HG03095 (cell line): Measurements from ENCODE around the gene CBR3.

Source experiments
- ATAC-seq: cut with Tn5 transposase; IDR thresholded peaks from one replicate; pipeline ENCODE4 v1.9.1; 2021; ENCODE audit warnings: moderate library complexity; ENCODE audit not compliant: unreplicated experiment

The CBR3 gene

DNA sequence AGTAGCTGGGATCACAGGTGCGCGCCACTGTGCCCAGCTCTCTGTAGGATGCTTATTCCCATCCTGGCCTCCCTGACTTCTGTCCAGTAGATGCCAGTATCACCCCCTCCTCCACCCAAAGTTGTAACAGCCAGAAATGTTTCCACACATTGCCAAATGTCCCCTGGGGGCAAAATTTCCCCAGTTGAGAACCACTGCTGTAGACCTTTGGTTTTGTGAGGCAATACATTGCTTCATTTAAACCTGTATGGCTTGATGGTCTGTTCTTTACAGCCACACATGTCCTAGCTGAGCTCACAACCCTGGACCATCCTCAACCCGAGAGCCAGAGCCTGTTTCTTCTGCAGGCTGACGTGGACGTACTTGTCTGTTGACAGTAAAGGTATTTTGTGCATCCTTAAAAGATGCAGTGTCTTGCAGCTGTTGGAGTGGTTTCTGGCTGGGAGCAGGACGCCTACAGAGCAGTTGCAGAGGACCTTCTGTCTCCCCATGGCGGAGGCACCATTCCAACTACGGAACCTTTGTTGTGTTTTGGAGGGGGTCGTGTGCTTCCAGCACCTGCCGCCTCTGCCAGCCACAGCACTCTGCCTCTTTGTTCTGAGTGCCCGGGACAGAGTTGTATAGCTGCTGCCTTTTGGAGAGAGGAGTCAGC, 48.4 kb downstream of the CBR3 start:
- no peak for ATAC-seq

DNA sequence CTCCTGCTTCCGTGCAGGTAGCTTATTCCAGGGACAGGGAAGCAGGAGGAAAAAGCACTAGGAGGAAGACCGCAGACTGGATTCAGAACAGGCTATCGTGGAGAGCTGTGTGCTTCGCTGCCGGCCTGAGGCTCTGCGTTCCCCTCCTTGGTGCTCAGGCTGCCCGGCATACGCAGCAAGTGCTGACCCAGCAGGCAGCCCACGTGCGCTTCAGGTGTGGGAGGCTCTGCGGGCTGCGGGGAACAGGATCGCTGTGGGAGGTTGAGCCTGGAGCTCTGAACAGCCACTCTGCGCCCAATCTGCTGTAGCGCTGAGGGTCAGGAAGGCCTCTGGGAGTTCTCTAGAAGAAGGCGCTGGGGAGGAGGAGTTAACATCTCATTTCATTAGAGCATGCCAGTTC, 49.7 kb downstream of the CBR3 start:
- ATAC-seq, result no peak

- ATAC-seq, result no peak
These were observed 50.6 kb downstream of the CBR3 start for GRCh38 chr21:36185523-36185922.

DNA sequence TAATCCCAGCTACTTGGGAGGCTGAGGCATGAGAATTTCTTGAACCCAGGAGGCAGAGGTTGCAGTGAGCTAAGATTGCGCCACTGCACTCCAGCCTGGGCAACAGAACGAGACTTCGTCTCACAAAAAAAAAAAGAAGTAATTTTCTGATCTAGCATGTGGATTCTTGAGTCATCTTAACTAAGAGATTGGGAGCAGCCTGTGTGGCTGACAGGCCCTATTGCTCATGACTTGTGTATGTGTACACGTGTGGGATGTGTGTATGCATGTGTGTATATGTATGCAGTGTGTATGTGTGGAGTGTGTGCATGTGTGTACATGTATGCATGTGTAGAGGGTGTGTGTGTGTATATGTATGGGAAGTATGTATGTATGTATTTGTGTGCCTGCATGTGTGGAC, 51.2 kb downstream of the CBR3 start:
- ATAC-seq, result no peak

DNA sequence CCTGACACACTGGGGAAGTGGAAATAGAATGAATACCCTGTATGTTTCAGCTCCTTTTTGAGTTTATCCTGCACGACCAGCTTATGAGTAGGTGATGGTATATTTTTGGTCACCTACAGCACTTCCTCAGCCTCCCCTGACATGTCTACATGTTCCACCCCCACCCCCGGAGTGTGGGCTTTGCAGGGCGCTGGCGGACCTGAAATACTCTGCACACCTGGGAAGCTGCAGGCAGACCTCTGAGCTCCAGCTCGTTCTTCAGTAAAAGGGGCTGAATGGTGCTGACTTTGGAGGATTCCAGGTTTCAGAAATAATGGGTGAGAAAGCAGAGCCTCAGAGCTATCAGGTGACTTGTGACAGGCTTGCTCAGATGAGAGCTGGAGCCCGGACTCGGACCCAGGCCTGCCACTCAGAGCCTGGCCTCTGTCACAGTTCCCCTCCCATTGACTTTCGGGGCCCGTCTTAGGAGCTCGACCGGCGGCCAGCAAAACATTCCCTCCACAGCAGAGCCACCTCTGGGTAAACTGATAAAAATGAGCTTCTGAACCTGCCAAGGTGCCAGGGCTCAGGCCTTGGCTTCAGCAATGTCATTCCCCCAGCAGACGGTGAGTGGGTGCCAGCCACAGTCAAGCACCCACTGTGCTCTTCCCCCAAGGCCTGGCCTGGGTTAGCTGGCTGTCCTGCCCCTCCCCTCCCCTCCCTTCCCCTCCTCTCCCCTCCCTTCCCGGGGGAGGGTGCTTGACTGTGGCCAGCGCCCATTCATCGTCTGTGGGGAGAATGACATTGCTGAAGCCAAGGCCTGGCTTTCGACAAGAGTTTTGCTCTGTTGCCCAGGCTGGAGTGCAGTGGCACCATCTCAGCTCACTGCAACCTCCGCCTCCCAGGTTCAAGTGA, 51.9 kb downstream of the CBR3 start:
- no peak for ATAC-seq

DNA sequence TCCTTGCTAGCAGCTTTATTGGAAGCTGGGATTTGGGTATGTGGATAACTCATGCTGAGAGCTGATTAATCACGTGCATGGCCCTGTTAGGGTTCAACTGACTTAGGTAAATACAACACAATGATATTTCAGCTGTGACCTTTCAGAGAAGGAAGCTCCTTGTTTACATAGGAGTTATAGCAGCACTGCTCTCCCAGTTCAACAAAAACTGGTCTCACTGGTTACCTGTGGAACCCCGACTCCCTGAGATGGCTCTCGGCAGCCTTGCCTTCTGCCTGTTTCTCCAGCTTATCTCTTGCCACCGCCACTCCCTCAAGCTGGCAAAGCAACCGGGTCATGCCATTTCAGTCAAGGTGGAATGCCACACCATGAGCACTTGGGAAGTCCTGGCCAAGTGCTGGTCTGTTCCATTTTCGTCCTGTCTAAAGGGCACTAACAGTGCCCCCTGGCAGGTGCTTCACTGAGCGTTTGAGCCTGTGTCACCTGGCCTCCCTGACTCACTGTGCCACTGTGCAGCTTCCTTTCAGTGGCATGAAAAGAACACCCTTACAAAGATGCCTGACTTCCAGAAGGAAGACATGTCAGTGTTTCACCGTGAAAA, 53.3 kb downstream of the CBR3 start:
- no peak for ATAC-seq

DNA sequence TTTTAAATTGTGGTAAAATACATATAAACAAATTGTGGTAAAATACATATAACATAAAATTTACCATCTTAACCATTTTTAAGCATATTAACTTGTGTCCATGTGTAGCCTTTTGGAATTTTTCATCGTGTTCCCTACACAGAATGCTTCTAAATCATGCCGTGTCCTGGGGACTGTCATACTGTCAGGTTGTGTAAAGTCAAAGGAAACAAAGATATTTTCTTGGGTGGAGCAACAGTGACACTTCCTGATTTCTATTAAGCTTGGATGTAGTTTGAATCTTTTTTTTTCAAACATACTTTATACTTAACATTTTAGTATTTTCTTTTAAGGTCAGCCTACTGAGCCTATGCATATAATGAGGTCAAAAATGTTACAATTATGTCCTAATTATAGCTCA, 54.1 kb downstream of the CBR3 start:
- no peak for ATAC-seq

DNA sequence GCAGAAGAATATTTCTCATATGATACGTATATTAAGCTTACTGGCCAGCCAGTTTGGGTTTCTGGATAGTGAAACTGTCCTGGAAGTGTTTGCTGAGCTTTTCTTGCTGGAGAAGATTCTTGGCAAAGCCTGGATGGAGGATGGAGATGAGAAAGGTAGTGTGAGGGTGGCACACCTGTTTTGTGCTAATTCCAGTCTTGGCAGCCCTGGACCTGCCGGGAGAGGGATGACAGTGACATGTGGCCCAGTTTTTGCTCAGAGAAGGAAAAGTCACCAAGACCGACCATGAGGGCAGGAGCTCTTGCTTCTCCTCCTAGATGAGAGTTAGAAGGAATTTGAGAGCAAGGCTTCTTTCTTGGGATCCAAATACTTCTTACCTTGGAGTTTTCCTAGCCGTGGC, 55.9 kb downstream of the CBR3 start:
- no peak for ATAC-seq

- no peak for ATAC-seq
These were observed 58.3 kb downstream of the CBR3 start for GRCh38 chr21:36193200-36193599.

- no peak for ATAC-seq
These were observed 59.1 kb downstream of the CBR3 start for GRCh38 chr21:36194024-36194423.

DNA sequence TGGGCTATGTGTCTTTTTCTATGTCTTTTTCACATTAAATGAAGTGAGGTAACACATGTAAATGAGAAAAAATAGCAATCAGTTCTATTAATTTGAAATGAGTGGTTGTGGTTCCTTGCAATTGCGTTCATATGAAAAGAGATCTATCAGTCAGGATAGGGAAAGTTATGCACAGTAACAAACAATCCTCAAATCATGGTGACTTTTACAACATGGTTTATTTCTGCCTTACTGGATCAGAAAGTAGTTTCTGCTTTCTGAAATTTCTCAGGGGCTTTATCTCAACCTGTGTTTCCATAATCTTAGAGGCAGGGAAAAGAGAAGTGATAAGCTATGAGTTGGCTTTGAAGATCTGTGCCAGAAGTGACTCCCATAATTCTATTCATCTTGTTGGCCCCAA, 60.7 kb downstream of the CBR3 start:
- no peak for ATAC-seq
